Stimulated activated CD4-positive, alpha-beta T cell treated with anti-CD3 and anti-CD28 coated beads, Interleukin-2, amount 100 ng/mL, for 4 hours (primary cell): ENCODE data around the gene WIPF1.

Experiments used
- DNase-seq: peaks from one replicate; pipeline ENCODE4 v3.0.0-alpha.2; 2020; ENCODE audit warnings: low read depth

WIPF1 gene

GRCh38 chr2:174595116-174595809 lies 2.3 kb downstream of the WIPF1 start:
- DNase-seq: no peak

GRCh38 chr2:174594456-174594855 lies 3.1 kb downstream of the WIPF1 start:
- DNase-seq: no peak

GRCh38 chr2:174593574-174594203 lies 3.9 kb downstream of the WIPF1 start:
- DNase-seq: peak; percentile 46

- DNase-seq: no peak
Measured at GRCh38 chr2:174593041-174593440, 4.6 kb downstream of the WIPF1 start.

- no peak for DNase-seq
Measured at GRCh38 chr2:174591740-174592139, 5.9 kb downstream of the WIPF1 start.

GRCh38 chr2:174590928-174591648 lies 6.5 kb downstream of the WIPF1 start:
- no peak for DNase-seq

GRCh38 chr2:174590346-174590745 lies 7.3 kb downstream of the WIPF1 start:
- DNase-seq: no peak

- no peak for DNase-seq
Measured at GRCh38 chr2:174589334-174589733, 8.3 kb downstream of the WIPF1 start.

GRCh38 chr2:174588463-174588862 lies 9.1 kb downstream of the WIPF1 start:
- DNase-seq: no peak

GRCh38 chr2:174587579-174587978 lies 10.0 kb downstream of the WIPF1 start:
- DNase-seq: no peak

- DNase-seq: no peak
Measured at GRCh38 chr2:174586418-174587295, 10.9 kb downstream of the WIPF1 start.

GRCh38 chr2:174585657-174586252 lies 11.8 kb downstream of the WIPF1 start:
- no peak for DNase-seq

GRCh38 chr2:174585146-174585545 lies 12.5 kb downstream of the WIPF1 start:
- no peak for DNase-seq

- no peak for DNase-seq
Measured at GRCh38 chr2:174581491-174581890, 16.1 kb downstream of the WIPF1 start.

- DNase-seq: no peak
Measured at GRCh38 chr2:174580951-174581350, 16.7 kb downstream of the WIPF1 start.

GRCh38 chr2:174577967-174578589 lies 19.5 kb downstream of the WIPF1 start:
- peak; percentile 49 for DNase-seq

GRCh38 chr2:174575124-174575776 lies 22.4 kb downstream of the WIPF1 start:
- DNase-seq: no peak

- DNase-seq: no peak
Measured at GRCh38 chr2:174574657-174575056, 22.9 kb downstream of the WIPF1 start.

- peak; percentile 13 for DNase-seq
Measured at GRCh38 chr2:174573621-174574081, 24.0 kb downstream of the WIPF1 start.

- no peak for DNase-seq
Measured at GRCh38 chr2:174572556-174572955, 25.0 kb downstream of the WIPF1 start.
